Measurements from ENCODE around the gene RUVBL1.

DNA sequence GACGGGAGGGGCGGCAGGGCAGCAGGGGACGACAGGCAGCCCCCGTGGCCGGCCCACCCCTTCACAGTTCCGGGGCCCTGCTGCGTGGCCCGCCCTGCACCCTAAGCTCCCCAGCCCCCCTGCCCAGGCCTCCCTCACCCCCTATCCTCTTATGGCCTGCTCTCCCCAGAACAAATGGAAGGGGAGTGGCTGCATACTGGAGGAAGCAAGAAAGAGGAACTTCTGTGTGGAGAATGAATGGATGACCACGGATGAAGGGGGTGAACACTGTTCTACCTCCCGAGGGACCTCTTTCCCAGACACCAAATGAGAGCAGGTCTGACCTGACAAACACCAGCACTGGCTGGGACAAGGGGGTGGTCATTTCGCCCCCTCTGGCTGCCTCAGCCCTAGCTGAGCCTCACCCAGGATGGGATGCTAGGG, 46.4 kb downstream of the RUVBL1 start:
- TF ChIP-seq CTCF (IDR thresholded peaks at IDR 0.05; ENCODE audit: low read length) (no peak), EZH2 (optimal IDR thresholded peaks at IDR 0.05; ENCODE audit: low read depth, low read length) (no peak)

Data from MM.1S (cell line).